Esophagus muscularis mucosa (tissue), 4 donors: ENCODE data around the gene CFAP221.

Experiments used
- EP300 ChIP-seq: sonication (generic); formaldehyde crosslinking; IDR thresholded peaks from one replicate; pipeline ENCODE4 v1.6.1; 2017; ENCODE audit warnings: antibody characterized with exemption
- POLR2A ChIP-seq: fragments of 450-650 bp; IDR thresholded peaks from one replicate; pipeline ENCODE4 v1.6.1; 2017; ENCODE audit warnings: antibody characterized with exemption, moderate library complexity, mild to moderate bottlenecking, low read depth
- TF ChIP-seq, protein P1 (sequence below), 3 experiments: fragments of 200-600 bp in 2 of 3; fragments of 450-650 bp in 1 of 3; sonication (generic) in 2 of 3; IDR thresholded peaks; one replicate each; pipeline ENCODE4 v1.5.1; 2017 to 2019; ENCODE audit warnings: antibody characterized with exemption in 3 of 3, mild to moderate bottlenecking in 2 of 3, moderate library complexity in 1 of 3

DNA sequence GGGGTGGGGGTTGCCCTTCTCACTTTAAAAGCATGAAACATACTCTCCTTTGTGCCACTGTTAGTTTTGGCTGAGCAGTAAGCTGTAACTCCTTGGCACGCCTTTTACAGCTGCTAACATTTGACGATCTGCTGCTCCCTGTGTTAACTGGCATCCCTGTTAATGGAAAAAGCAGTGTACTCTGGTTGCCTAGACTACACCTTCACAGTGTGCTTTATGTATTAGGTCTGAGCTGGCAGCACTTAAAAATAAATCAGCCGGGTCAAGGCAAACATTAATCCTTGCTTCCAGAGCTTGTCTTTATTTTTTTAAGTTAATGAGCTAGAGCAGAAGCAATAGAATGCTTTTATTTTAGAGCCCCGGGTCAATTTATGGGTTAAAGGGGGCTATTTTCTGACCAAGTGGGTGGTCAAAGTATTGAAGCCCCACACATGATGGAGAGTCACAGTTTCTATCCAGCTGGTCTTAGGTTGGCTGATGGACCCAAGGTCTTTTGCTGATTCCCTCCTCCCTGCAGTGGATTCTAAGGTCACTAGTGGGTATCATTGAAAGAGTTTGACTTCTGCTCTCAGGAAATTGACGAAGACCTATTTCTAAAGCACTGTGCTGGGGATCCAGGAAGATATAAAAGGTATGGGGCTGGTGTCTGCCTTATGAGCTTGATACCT, 54.5 kb downstream of the CFAP221 start:
- TF ChIP-seq, protein P1, sequence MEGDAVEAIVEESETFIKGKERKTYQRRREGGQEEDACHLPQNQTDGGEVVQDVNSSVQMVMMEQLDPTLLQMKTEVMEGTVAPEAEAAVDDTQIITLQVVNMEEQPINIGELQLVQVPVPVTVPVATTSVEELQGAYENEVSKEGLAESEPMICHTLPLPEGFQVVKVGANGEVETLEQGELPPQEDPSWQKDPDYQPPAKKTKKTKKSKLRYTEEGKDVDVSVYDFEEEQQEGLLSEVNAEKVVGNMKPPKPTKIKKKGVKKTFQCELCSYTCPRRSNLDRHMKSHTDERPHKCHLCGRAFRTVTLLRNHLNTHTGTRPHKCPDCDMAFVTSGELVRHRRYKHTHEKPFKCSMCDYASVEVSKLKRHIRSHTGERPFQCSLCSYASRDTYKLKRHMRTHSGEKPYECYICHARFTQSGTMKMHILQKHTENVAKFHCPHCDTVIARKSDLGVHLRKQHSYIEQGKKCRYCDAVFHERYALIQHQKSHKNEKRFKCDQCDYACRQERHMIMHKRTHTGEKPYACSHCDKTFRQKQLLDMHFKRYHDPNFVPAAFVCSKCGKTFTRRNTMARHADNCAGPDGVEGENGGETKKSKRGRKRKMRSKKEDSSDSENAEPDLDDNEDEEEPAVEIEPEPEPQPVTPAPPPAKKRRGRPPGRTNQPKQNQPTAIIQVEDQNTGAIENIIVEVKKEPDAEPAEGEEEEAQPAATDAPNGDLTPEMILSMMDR (IDR thresholded peaks at IDR 0.05) = no peak
- TF ChIP-seq POLR2A = no peak
- no peak for TF ChIP-seq EP300
